Gastrocnemius medialis (tissue), 4 donors: ENCODE data around the gene ACADL. TPM values are rescaled to one million over a fixed set of nuclear protein-coding genes. Genes with fewer than 3 reads are reported as not detected.

ENCODE experiments used
- ATAC-seq, 2 donors: fragments of 150-250 bp; one replicate each; pipeline ENCODE4 v1.9.1; 2016
- DNase-seq, 2 donors: peaks; one replicate each; pipeline ENCODE4 v3.0.0-alpha.2; 2019
- H3K27ac ChIP-seq, 4 donors: fragments of 200-600 bp; sonication (generic); 1 replicate in 1 of 4; 2 replicates in 3 of 4; pipeline ENCODE4 v1.5.1; 2016 to 2018; ENCODE audit warnings: mild to moderate bottlenecking in 2 of 4, moderate library complexity in 1 of 4
- H3K27me3 ChIP-seq, 3 donors: fragments of 200-600 bp; sonication (generic) in 2 of 3; 1 replicate in 1 of 3; 2 replicates in 2 of 3; pipeline versions ENCODE4 v1.5.1 to v1.6.0; 2016 to 2019; ENCODE audit warnings: mild to moderate bottlenecking in 1 of 3, moderate library complexity in 1 of 3
- H3K36me3 ChIP-seq, 2 donors: fragments of 200-600 bp; sonication (generic) in 1 of 2; one replicate each; pipeline ENCODE4 v1.5.1; 2017 to 2018
- H3K4me1 ChIP-seq, 2 donors: fragments of 200-600 bp; sonication (generic) in 1 of 2; one replicate each; pipeline ENCODE4 v1.5.1; 2016 to 2017; ENCODE audit warnings: mild to moderate bottlenecking in 2 of 2
- H3K4me3 ChIP-seq, 4 donors: fragments of 200-600 bp; sonication (generic) in 3 of 4; 1 replicate in 1 of 4; 2 replicates in 3 of 4; pipeline ENCODE4 v1.5.1; 2016 to 2019; ENCODE audit warnings: mild to moderate bottlenecking in 2 of 4
- H3K9me3 ChIP-seq, 3 donors: fragments of 200-600 bp; sonication (generic) in 2 of 3; 1 replicate in 1 of 3; 2 replicates in 2 of 3; pipeline ENCODE4 v1.5.1; 2016 to 2019
- POLR2A ChIP-seq, 2 donors: fragments of 450-650 bp; IDR thresholded peaks; one replicate each; pipeline ENCODE4 v1.6.1; 2017; ENCODE audit warnings: antibody characterized with exemption in 2 of 2, mild to moderate bottlenecking in 2 of 2, moderate library complexity in 2 of 2
- in situ Hi-C, 4 donors: fragments of 200-750 bp; cut with MboI; loops; one replicate each; pipeline versions ENCODE4 v1.15.0 to v1.8.0; 2017; ENCODE audit warnings: low sequenced_read_pairs in 4 of 4
- intact Hi-C: fragments of 100-400 bp; cut with DNase I; formaldehyde crosslinking; loops from one replicate; pipeline ENCODE4 v1.15.1; 2023; ENCODE audit warnings: low total_unique reads
- total RNA-seq, 4 donors: library from RNA; depleted of rRNA; stranded (reverse); fragments of >200 nt; gene quantifications; one replicate each; pipeline versions ENCODE4 v1.1.0 to v1.2.3, GENCODE V29; 2016
- TF ChIP-seq, protein P1 (sequence below), 5 experiments: fragments of 450-650 bp in 3 of 5; fragments of 200-600 bp in 2 of 5; sonication (generic) in 2 of 5; IDR thresholded peaks in 4 of 5; conservative IDR thresholded peaks in 1 of 5; 1 replicate in 4 of 5; 2 replicates in 1 of 5; pipeline ENCODE4 v1.5.1; 2016 to 2019; ENCODE audit warnings: antibody characterized with exemption in 5 of 5, mild to moderate bottlenecking in 3 of 5, moderate library complexity in 3 of 5

ACADL gene
- total RNA-seq = 1 to 10 TPM; 1.6 to 8.2 (median 5.3) TPM

DNA sequence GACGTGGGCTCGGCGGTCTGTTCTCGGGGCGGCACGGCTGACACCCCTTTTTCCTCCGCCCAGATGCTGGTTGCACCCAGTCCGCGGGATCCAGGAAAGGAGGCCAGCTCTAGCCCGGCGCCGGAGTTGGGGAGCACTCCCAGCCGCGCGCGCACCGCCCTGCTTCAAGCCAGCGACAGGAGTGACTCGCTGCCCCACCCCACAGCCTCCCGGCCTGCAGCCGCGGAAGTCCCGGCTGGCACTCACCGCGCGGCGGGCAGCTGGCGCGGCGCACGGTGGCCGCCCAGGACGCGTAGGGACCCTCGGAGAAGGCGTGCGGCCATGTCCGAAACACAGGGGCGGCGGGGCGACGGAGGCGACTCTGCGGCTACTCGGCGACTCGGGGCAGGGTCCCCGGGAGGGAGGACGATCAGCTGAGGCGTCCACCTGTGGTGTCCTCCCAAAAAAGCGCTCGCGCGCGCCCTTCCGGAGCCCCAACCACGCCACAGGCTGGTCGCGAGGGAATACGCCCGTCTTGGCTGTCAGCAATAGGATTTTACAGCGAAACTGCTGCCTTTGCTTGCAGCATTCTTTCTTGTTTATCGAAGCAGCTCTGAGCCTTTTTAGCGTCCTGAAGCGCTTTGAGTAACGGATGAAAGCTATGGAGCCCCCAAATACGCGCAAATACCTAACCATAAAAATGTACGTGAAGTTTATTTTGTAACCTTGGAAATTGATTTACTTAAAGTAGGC, at the start of gene ACADL:
ACADL (minus strand) TSS at position 507 of the 732 bp plus-strand sequence; CDS start at position 323, 184 bp downstream.
- H3K36me3 ChIP-seq = no peaks in the 10 kb centered on the region
- TF ChIP-seq POLR2A (IDR thresholded peaks at IDR 0.05) = peak; percentile 27 to 64
- TF ChIP-seq, protein P1, sequence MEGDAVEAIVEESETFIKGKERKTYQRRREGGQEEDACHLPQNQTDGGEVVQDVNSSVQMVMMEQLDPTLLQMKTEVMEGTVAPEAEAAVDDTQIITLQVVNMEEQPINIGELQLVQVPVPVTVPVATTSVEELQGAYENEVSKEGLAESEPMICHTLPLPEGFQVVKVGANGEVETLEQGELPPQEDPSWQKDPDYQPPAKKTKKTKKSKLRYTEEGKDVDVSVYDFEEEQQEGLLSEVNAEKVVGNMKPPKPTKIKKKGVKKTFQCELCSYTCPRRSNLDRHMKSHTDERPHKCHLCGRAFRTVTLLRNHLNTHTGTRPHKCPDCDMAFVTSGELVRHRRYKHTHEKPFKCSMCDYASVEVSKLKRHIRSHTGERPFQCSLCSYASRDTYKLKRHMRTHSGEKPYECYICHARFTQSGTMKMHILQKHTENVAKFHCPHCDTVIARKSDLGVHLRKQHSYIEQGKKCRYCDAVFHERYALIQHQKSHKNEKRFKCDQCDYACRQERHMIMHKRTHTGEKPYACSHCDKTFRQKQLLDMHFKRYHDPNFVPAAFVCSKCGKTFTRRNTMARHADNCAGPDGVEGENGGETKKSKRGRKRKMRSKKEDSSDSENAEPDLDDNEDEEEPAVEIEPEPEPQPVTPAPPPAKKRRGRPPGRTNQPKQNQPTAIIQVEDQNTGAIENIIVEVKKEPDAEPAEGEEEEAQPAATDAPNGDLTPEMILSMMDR (IDR thresholded peaks at IDR 0.05 in 4 of 5, conservative IDR thresholded peaks at IDR 0.05 in 1 of 5) = no peak
- DNase-seq (peak; percentile 32 to 48), ATAC-seq (peak; percentile 84 to 88)
- H3K4me1 ChIP-seq = peaks cover 0 to 5% of the 10 kb centered on the region in 2 donors
- peak within 1 kb of the TSS; percentile 63 to 74 (median 70) for H3K4me3 ChIP-seq
- no peaks in the 10 kb centered on the region for H3K9me3 ChIP-seq
- no peaks in the 10 kb centered on the region for H3K27me3 ChIP-seq
- in situ Hi-C loops (no loop called here), intact Hi-C loops (loop anchor here (5.0 kb wide), 1 partner anchor 97 kb away; no protein-coding TSS in a partner anchor)
- peak within 1 kb of the TSS; percentile 64 to 78 (median 73) for H3K27ac ChIP-seq

DNA sequence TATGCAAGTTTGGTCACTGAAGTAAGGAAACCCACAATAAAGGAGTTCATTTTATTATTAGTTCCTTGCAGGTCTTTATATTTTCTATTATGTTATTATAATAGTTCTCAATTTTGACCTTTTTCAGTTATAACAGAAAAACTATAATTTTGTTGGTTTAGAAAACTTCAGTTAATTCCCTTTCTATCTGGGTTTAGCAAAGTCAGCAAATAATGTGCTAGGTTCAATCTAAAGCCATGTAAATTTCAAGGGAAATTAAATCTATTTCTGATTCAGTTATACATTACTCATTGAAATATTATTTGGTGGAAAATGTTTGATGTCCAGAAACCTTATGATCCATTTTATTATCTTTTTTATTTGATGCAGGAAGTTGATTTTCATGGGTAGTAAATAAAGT, 46.1 kb upstream of the ACADL start:
- Histone ChIP-seq H3K4me3 (no peak overlapping the region), H3K27ac (no peak overlapping the region), H3K27me3 (no peaks in the 10 kb centered on the region), H3K9me3 (no peaks in the 10 kb centered on the region), H3K36me3 (no peaks in the 10 kb centered on the region), H3K4me1 (no peaks in the 10 kb centered on the region)
- ATAC-seq = no peak
- in situ Hi-C loops (no loop called here), intact Hi-C loops (no loop called here)
- no peak for DNase-seq
- no peak for TF ChIP-seq POLR2A (IDR thresholded peaks at IDR 0.05)
- TF ChIP-seq, protein P1 (IDR thresholded peaks at IDR 0.05 in 4 of 5, conservative IDR thresholded peaks at IDR 0.05 in 1 of 5) = no peak

DNA sequence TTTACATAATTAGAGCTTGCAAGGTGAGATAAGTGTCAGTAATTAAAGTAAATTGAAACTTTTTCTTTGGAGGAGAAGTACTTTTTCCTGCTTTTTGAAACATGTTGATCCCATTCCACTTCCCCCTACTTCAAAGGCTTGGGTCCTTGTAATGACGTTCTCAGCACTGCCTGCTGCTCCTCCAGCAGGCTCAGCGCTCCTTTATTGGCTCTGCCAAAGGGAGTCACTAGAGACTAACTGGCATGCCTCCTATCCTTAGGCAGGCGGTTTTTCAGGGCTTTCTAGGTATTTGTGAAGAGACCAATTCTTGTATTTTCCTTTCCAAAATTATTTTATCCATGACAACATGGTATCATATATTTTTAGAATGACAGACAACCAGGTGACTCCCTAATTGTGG, 43.9 kb upstream of the ACADL start:
- intact Hi-C loops (no loop called here), in situ Hi-C loops (no loop called here)
- H3K4me3 ChIP-seq = no peak overlapping the region
- no peak for ATAC-seq
- no peak overlapping the region for H3K27ac ChIP-seq
- no peak for DNase-seq
- no peaks in the 10 kb centered on the region for H3K36me3 ChIP-seq
- H3K27me3 ChIP-seq = no peaks in the 10 kb centered on the region
- TF ChIP-seq POLR2A (IDR thresholded peaks at IDR 0.05) = no peak
- TF ChIP-seq, protein P1 (IDR thresholded peaks at IDR 0.05 in 4 of 5, conservative IDR thresholded peaks at IDR 0.05 in 1 of 5) = no peak
- no peaks in the 10 kb centered on the region for H3K4me1 ChIP-seq
- no peaks in the 10 kb centered on the region for H3K9me3 ChIP-seq

GRCh38 chr2:210268281-210268680, 43.0 kb upstream of the ACADL start:
- DNase-seq (no peak), ATAC-seq (no peak)
- in situ Hi-C loops (no loop called here), intact Hi-C loops (no loop called here)
- H3K9me3 ChIP-seq = no peaks in the 10 kb centered on the region
- no peaks in the 10 kb centered on the region for H3K27me3 ChIP-seq
- H3K36me3 ChIP-seq = no peaks in the 10 kb centered on the region
- H3K4me1 ChIP-seq = no peaks in the 10 kb centered on the region
- TF ChIP-seq, protein P1 (IDR thresholded peaks at IDR 0.05 in 4 of 5, conservative IDR thresholded peaks at IDR 0.05 in 1 of 5) = no peak
- no peak overlapping the region for H3K4me3 ChIP-seq
- no peak overlapping the region for H3K27ac ChIP-seq
